Measurements from ENCODE around the gene FOXI2. TPM values are rescaled to one million over a fixed set of nuclear protein-coding genes. Genes with fewer than 3 reads are reported as not detected.

The FOXI2 gene
- total RNA-seq, 4 donors from 2014 or later = 0.11 to 2.4 (median 0.37) TPM

GRCh38 chr10:127744956-127745355 lies 8.0 kb downstream of the FOXI2 start:
- intact Hi-C loops (cut with DNase I; ENCODE audit: low total_unique reads) = no loop called here
- TF ChIP-seq POLR2A (IDR thresholded peaks at IDR 0.05) (no peak), CTCF (IDR thresholded peaks at IDR 0.05) (no peak)
- no peak for DNase-seq (ENCODE audit: low spot score in 2 of 2)
- WGBS, 2 donors = 64 to 65% methylated on average over 9 of the region's 9 CpGs
- no peak overlapping the region for H3K4me3 ChIP-seq (ENCODE audit: low read depth, poor library complexity, severe bottlenecking)

GRCh38 chr10:127745861-127746260 lies 8.9 kb downstream of the FOXI2 start:
- intact Hi-C loops (cut with DNase I; ENCODE audit: low total_unique reads) = no loop called here
- TF ChIP-seq POLR2A (IDR thresholded peaks at IDR 0.05) = no peak
- TF ChIP-seq CTCF (IDR thresholded peaks at IDR 0.05) = no peak
- 74% methylated on average over 6 of the region's 6 CpGs for WGBS, 2 donors
- no peak overlapping the region for H3K4me3 ChIP-seq (ENCODE audit: low read depth, poor library complexity, severe bottlenecking)
- DNase-seq (ENCODE audit: low spot score in 2 of 2) = no peak

DNA sequence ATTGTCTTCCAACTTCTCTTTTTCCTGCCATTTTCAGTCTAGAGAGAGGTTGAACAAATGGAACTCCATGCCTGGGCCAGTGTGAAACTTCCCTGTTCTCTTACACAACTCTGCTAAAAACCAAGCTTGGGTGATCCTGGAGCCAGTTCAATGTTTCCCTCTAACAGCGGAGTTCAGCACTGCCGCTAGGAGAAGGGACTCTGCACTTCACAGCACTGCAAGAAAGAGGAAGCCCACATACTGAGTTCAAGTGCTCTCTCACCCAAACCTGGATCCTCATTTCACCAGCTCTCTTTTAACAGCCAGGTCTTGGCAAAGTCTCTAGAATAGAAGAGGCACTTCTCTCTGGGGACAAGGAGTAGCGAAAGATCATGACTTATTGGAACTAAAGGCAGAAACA lies 18.8 kb downstream of the FOXI2 start:
- 52 to 60% methylated on average over 3 of the region's 3 CpGs for WGBS, 2 donors
- intact Hi-C loops (cut with DNase I; ENCODE audit: low total_unique reads) = no loop called here
- DNase-seq (ENCODE audit: low spot score in 2 of 2) = no peak
- no peak for TF ChIP-seq CTCF (IDR thresholded peaks at IDR 0.05)
- TF ChIP-seq POLR2A (IDR thresholded peaks at IDR 0.05) = no peak
- no peak overlapping the region for H3K4me3 ChIP-seq (ENCODE audit: low read depth, poor library complexity, severe bottlenecking)

DNA sequence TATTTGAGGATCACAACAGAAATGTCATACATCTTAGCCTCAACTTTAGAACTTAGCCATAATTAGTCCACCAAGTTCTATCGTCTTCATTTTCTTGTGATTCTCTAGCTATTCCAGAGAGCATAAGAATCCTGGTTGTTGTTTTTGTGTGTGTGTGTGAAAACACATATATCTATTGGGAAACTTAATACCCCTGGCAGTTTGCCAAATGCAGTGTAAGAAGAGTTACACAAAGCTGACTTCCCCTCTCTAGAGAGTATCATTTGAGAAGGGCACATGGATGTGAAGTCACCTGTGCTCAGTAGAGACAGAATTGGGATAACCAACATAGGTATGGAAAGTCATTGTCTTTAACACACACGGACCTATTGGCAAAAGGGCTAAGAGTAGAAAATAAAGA lies 19.3 kb downstream of the FOXI2 start:
- no peak for TF ChIP-seq POLR2A (IDR thresholded peaks at IDR 0.05)
- no peak for TF ChIP-seq CTCF (IDR thresholded peaks at IDR 0.05)
- no peak overlapping the region for H3K4me3 ChIP-seq (ENCODE audit: low read depth, poor library complexity, severe bottlenecking)
- 77 to 80% methylated on average over 2 of the region's 2 CpGs for WGBS, 2 donors
- intact Hi-C loops (cut with DNase I; ENCODE audit: low total_unique reads) = no loop called here
- DNase-seq (ENCODE audit: low spot score in 2 of 2) = no peak

GRCh38 chr10:127757033-127757432 lies 20.0 kb downstream of the FOXI2 start:
- 88 to 93% methylated on average over 7 of the region's 7 CpGs for WGBS, 2 donors
- H3K4me3 ChIP-seq (ENCODE audit: low read depth, poor library complexity, severe bottlenecking) = no peak overlapping the region
- TF ChIP-seq CTCF (IDR thresholded peaks at IDR 0.05) (no peak), POLR2A (IDR thresholded peaks at IDR 0.05) (no peak)
- intact Hi-C loops (cut with DNase I; ENCODE audit: low total_unique reads) = no loop called here
- DNase-seq (ENCODE audit: low spot score in 2 of 2) = no peak

- WGBS, 2 donors = 55 to 69% methylated on average over 2 of the region's 2 CpGs
- TF ChIP-seq POLR2A (IDR thresholded peaks at IDR 0.05) = no peak
- H3K4me3 ChIP-seq (ENCODE audit: low read depth, poor library complexity, severe bottlenecking) = no peak overlapping the region
- DNase-seq (ENCODE audit: low spot score in 2 of 2) = no peak
- intact Hi-C loops (cut with DNase I; ENCODE audit: low total_unique reads) = no loop called here
Observed at GRCh38 chr10:127759276-127759675, 22.3 kb downstream of the FOXI2 start.
